Duodenal mucosa (tissue), 2 donors: ENCODE data around the gene PTPRG.

Source experiments
- H3K27ac ChIP-seq: one replicate; pipeline ENCODE4 v1.7.0; 2013; ENCODE audit warnings: low read depth, low read length
- H3K27me3 ChIP-seq, 2 donors: one replicate each; pipeline ENCODE4 v1.7.0; 2013; ENCODE audit warnings: low read length in 2 of 2, control low read depth in 1 of 2; ENCODE audit not compliant: insufficient read depth in 2 of 2, control insufficient read depth in 1 of 2
- H3K36me3 ChIP-seq, 2 donors: one replicate each; pipeline ENCODE4 v1.7.0; 2013; ENCODE audit warnings: low read length in 2 of 2, control low read depth in 1 of 2; ENCODE audit not compliant: insufficient read depth in 2 of 2, control insufficient read depth in 1 of 2
- H3K4me1 ChIP-seq, 2 donors: one replicate each; pipeline ENCODE4 v1.7.0; 2013; ENCODE audit warnings: low read length in 2 of 2, control low read depth in 1 of 2; ENCODE audit not compliant: insufficient read depth in 2 of 2, control insufficient read depth in 1 of 2
- H3K4me3 ChIP-seq, 2 donors: one replicate each; pipeline ENCODE4 v1.7.0; 2013; ENCODE audit warnings: low read length in 2 of 2, low read depth in 1 of 2
- H3K9ac ChIP-seq, 2 donors: one replicate each; pipeline ENCODE4 v1.7.0; 2013; ENCODE audit warnings: low read length in 2 of 2, low read depth in 1 of 2
- H3K9me3 ChIP-seq, 2 donors: one replicate each; pipeline ENCODE4 v1.7.0; 2013; ENCODE audit warnings: low read length in 2 of 2, control low read depth in 1 of 2; ENCODE audit not compliant: control insufficient read depth in 1 of 2

Gene PTPRG

GRCh38 chr3:61903074-61903473 lies 341.7 kb downstream of the PTPRG start:
- Histone ChIP-seq H3K9me3 (no peaks in the 10 kb centered on the region), H3K4me1 (no peaks in the 10 kb centered on the region), H3K27ac (no peak overlapping the region), H3K9ac (no peak overlapping the region), H3K4me3 (no peak overlapping the region), H3K36me3 (no peaks in the 10 kb centered on the region), H3K27me3 (no peaks in the 10 kb centered on the region)

DNA sequence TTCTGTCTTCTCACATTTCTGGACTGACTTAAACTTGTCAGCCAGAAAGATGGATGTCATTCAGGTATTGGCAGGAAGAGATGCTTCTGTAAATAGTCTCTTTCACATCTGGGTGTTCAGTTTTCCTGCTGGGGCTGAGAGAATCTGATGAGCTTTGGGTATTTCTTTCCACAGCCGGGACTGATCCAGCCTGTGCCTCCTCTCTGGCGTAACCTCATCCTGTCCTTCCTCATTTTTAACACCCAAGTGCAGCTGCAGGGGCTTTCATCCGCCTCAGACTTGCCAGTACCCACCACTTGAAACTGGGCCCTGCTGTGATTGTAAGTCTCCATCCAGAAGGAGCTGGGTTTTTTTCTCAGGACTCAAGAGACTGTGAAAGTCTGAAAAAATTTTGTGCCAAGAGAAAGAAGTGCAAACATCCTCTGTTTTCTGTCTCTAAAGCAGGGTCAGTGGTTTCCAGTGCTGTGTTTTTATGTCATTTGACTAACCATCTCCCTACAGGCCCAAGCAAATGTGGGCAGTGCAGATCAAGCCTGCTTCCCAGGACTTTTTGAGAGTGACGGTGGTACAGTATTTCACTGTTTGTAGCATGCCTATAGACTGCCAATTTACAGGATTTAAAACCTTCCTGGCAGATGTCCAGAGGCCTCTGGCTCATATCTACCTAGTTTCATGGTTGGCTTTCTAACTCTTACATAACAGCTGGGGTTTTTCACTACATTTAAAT lies 342.7 kb downstream of the PTPRG start:
- no peak overlapping the region for H3K9ac ChIP-seq
- H3K9me3 ChIP-seq, result no peaks in the 10 kb centered on the region
- H3K36me3 ChIP-seq, result no peaks in the 10 kb centered on the region
- no peaks in the 10 kb centered on the region for H3K27me3 ChIP-seq
- H3K4me3 ChIP-seq, result no peak overlapping the region
- no peaks in the 10 kb centered on the region for H3K4me1 ChIP-seq
- H3K27ac ChIP-seq, result no peak overlapping the region

DNA sequence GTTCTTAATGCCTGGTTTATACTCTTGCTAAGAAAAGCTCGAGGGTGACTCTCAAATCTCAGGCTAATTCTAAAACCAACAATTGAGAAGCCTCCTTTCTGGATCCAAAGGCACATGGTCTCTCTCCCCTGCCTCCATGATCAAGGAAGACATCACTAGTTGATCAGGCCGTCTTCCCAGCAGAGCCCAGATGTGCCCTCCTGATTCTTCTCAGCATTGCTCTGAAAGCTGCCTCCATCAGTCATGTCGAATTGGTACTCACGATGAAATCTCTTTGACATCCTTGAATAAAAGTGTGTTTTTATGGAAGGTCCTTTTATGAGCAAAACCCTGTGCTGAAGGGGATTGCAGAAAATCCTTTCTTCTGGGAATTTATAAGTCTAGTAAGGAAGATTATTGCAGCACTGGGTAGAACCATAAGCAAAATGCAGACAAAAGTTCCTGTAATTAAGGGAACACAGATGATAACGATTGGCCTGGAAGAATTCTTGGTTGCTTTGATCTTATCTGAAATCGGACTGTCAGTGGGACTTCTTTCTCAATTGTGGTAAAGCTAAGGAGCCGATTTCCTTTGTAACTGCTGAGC lies 345.9 kb downstream of the PTPRG start:
- H3K27me3 ChIP-seq, result no peaks in the 10 kb centered on the region
- H3K9ac ChIP-seq, result no peak overlapping the region
- no peaks in the 10 kb centered on the region for H3K9me3 ChIP-seq

GRCh38 chr3:61908382-61908781 lies 347.0 kb downstream of the PTPRG start:
- Histone ChIP-seq H3K4me1 (no peaks in the 10 kb centered on the region), H3K27ac (no peak overlapping the region), H3K9ac (no peak overlapping the region), H3K36me3 (no peaks in the 10 kb centered on the region), H3K9me3 (no peaks in the 10 kb centered on the region), H3K4me3 (no peak overlapping the region), H3K27me3 (no peaks in the 10 kb centered on the region)

More for the DNA sequence above, 345.9 kb downstream of the PTPRG start:
- no peaks in the 10 kb centered on the region for H3K36me3 ChIP-seq
- no peaks in the 10 kb centered on the region for H3K4me1 ChIP-seq
- no peak overlapping the region for H3K4me3 ChIP-seq
- H3K27ac ChIP-seq, result no peak overlapping the region

DNA sequence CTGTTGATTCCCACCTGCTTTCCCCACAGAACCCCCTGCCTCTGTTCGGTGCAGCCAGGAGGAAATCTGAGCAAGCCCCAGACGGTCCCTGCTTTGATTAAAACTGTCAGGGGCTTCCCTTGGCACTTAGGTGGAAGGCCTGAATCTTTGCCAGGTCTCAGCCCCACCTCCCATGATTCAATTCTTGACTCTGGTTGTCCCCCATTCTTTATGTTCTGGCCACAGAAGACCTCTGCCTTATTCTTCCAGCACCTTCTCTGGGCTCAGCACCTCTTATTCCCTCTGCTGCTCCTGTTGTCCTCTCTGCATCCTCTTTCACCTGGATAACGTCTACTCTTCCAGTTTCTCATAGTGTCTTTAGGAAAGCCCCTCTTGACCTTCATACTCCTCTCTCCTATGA lies 349.4 kb downstream of the PTPRG start:
- no peak overlapping the region for H3K4me3 ChIP-seq
- no peaks in the 10 kb centered on the region for H3K27me3 ChIP-seq
- no peaks in the 10 kb centered on the region for H3K36me3 ChIP-seq
- H3K9me3 ChIP-seq, result no peaks in the 10 kb centered on the region
- H3K27ac ChIP-seq, result no peak overlapping the region
- H3K4me1 ChIP-seq, result no peaks in the 10 kb centered on the region
- no peak overlapping the region for H3K9ac ChIP-seq

DNA sequence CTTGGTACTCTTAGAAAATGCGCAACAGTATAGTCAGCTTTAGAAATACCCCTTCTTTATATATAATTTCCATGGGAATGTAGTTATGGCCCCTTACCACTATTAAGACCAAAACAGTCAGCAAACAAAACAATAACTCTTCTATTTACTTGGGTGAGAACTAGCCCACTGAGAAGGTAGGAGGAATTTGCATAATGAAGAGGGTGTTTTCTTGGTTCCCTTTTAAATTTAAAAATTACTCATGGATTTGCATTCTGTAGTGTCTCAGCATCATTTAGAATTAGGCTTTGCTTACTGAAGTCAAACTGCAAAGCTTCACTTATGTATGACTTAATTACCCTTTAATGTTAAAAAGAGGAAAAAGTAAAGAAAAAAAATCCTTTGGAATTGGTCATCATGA lies 350.8 kb downstream of the PTPRG start:
- Histone ChIP-seq H3K27ac (no peak overlapping the region), H3K9ac (no peak overlapping the region), H3K36me3 (no peaks in the 10 kb centered on the region), H3K4me3 (no peak overlapping the region), H3K9me3 (no peaks in the 10 kb centered on the region), H3K27me3 (no peaks in the 10 kb centered on the region), H3K4me1 (no peaks in the 10 kb centered on the region)

GRCh38 chr3:61913701-61914100 lies 352.3 kb downstream of the PTPRG start:
- Histone ChIP-seq H3K4me1 (no peaks in the 10 kb centered on the region), H3K27ac (no peak overlapping the region), H3K9ac (no peak overlapping the region), H3K27me3 (no peaks in the 10 kb centered on the region), H3K9me3 (no peaks in the 10 kb centered on the region), H3K36me3 (no peaks in the 10 kb centered on the region), H3K4me3 (no peak overlapping the region)

GRCh38 chr3:61914276-61914675 lies 352.9 kb downstream of the PTPRG start:
- Histone ChIP-seq H3K4me3 (no peak overlapping the region), H3K27ac (no peak overlapping the region), H3K27me3 (no peaks in the 10 kb centered on the region), H3K4me1 (no peaks in the 10 kb centered on the region), H3K36me3 (no peaks in the 10 kb centered on the region), H3K9ac (no peak overlapping the region), H3K9me3 (no peaks in the 10 kb centered on the region)

DNA sequence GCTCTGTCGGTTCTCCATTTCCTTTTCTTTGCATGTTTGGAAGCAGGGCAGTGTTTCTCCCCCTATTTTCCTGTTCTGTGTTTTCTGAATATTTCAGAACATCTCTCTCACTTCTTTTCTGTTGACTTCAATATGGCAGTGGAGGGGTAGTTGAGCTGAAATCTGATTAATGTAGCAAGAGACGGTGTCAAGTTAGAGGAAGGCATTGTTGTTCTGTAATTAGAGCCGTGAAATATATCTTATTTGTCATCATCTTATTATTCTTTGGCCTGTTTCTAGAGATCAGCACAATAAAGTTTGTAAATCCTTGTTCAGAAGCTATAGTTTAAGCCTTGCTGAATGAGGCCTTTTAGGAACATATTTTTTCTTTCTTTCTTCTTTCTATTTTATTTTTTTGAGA lies 353.9 kb downstream of the PTPRG start:
- Histone ChIP-seq H3K36me3 (no peaks in the 10 kb centered on the region), H3K27me3 (no peaks in the 10 kb centered on the region), H3K4me1 (no peaks in the 10 kb centered on the region), H3K4me3 (no peak overlapping the region), H3K27ac (no peak overlapping the region), H3K9me3 (no peaks in the 10 kb centered on the region), H3K9ac (no peak overlapping the region)

DNA sequence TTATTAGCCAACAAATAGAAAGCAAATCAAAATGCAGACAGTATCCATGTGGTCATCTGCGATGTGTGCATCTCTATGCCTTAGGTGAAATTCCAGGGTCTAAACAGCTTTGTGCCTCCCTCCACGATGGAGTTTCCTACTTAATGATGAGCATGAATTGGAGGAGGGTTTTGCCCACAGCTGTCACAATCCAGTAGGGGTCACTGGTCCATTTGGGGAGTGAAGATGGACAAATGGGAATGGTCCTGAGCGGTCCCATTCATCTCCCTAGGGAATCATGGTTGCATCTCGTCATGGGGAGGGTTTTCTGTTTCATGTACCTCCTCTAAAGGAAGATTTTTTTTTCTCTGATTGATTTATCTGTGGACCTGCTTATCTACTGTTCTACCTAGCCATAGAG lies 358.0 kb downstream of the PTPRG start:
- H3K9me3 ChIP-seq, result no peaks in the 10 kb centered on the region
- no peaks in the 10 kb centered on the region for H3K36me3 ChIP-seq
- no peaks in the 10 kb centered on the region for H3K4me1 ChIP-seq

More for the DNA sequence above, 358.0 kb downstream of the PTPRG start:
- H3K4me3 ChIP-seq, result no peak overlapping the region
- H3K9ac ChIP-seq, result no peak overlapping the region
- no peaks in the 10 kb centered on the region for H3K27me3 ChIP-seq
- no peak overlapping the region for H3K27ac ChIP-seq
